ENCODE data around the gene ELP1.

The ELP1 gene

DNA sequence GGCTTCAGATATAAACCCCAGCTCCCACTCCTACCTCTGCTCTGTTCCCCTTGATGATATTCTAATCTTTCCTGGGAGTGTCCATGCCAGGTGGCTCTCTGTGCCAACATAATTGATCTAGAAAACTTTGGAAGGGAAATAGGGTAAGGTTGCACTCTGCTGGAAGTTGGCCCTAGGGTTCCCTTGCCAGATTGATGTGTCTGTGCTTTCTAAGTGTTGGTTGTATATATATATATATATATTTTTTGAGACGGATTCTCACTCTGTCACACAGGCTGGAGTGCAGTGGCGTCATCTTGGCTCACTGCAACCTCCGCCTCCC is 101.8 kb downstream of the ELP1 start:
- H3K4me3 ChIP-seq (ENCODE audit: low read depth, low read length): no peak overlapping the region
- H3K27me3 ChIP-seq (ENCODE audit: insufficient read depth, low read depth, severe bottlenecking): no peaks in the 10 kb centered on the region
- DNase-seq: no peak
- no peaks in the 10 kb centered on the region for H3K9me3 ChIP-seq (ENCODE audit: severe bottlenecking)
- no peak overlapping the region for H3K27ac ChIP-seq
- TF ChIP-seq, protein P1, sequence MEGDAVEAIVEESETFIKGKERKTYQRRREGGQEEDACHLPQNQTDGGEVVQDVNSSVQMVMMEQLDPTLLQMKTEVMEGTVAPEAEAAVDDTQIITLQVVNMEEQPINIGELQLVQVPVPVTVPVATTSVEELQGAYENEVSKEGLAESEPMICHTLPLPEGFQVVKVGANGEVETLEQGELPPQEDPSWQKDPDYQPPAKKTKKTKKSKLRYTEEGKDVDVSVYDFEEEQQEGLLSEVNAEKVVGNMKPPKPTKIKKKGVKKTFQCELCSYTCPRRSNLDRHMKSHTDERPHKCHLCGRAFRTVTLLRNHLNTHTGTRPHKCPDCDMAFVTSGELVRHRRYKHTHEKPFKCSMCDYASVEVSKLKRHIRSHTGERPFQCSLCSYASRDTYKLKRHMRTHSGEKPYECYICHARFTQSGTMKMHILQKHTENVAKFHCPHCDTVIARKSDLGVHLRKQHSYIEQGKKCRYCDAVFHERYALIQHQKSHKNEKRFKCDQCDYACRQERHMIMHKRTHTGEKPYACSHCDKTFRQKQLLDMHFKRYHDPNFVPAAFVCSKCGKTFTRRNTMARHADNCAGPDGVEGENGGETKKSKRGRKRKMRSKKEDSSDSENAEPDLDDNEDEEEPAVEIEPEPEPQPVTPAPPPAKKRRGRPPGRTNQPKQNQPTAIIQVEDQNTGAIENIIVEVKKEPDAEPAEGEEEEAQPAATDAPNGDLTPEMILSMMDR (IDR thresholded peaks at IDR 0.05; ENCODE audit: low read depth, low read length): no peak
- peaks cover 58% of the 10 kb centered on the region for H3K36me3 ChIP-seq

DNA sequence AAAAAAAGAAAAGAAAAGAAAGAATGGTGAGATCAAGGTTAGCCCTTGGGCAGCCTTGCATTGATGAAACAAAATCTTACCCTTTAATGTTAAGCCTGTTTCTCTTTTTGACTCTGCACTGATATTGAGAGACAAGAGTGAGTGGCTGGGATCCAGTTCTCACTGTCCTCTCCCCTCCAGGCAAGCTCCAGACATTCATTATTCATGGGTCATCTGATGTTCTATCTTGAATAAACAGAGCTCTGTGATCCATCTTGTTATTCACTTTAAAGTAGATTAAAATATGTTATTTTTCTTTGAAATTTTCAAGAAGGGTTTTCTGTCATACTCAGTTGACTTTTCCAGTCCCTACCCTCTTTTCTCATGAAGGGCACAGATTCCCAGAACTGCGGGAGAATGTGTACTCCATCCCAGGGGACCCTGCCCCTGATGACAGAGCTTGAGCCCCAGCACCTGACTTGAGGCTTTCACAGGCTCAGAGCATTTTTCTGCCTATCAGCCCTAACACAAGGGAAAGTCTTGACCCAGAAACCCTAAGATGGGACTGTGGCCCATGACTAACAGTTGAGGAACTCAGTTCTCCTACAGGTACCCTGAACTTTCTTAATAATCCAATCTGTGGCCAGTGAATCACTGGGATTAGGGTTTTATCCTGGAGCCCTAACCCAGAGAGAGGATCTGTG is 102.3 kb downstream of the ELP1 start:
- H3K4me3 ChIP-seq (ENCODE audit: low read depth, low read length): no peak overlapping the region
- DNase-seq: no peak
- no peak overlapping the region for H3K27ac ChIP-seq
- H3K9me3 ChIP-seq (ENCODE audit: severe bottlenecking): no peaks in the 10 kb centered on the region
- peaks cover 58% of the 10 kb centered on the region for H3K36me3 ChIP-seq
- no peaks in the 10 kb centered on the region for H3K27me3 ChIP-seq (ENCODE audit: insufficient read depth, low read depth, severe bottlenecking)
- TF ChIP-seq, protein P1 (IDR thresholded peaks at IDR 0.05; ENCODE audit: low read depth, low read length): no peak

DNA sequence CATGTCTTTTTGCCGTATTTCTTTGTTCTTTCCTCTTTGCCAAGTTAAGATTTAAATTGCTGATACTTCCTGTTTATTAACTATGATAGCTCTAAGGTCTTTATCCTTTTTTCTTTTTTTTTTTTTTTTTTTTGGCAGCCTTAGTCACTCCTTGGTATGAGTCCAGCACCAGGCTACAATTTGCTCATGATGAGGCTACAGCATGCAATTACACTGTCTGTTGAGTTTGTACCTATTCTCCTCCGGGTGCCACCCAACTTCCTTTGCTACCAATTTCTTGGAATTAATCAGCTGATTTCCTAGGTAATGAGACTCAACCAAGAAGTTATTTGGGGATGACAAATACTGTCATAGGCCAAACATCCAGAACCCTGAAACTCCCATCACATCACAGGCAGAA is 103.7 kb downstream of the ELP1 start:
- no peak for DNase-seq
- Histone ChIP-seq H3K36me3 (peaks cover 60% of the 10 kb centered on the region), H3K9me3 (ENCODE audit: severe bottlenecking) (peaks cover 3% of the 10 kb centered on the region), H3K27me3 (ENCODE audit: insufficient read depth, low read depth, severe bottlenecking) (no peaks in the 10 kb centered on the region), H3K4me3 (ENCODE audit: low read depth, low read length) (no peak overlapping the region), H3K27ac (no peak overlapping the region)
- TF ChIP-seq, protein P1 (IDR thresholded peaks at IDR 0.05; ENCODE audit: low read depth, low read length): no peak

DNA sequence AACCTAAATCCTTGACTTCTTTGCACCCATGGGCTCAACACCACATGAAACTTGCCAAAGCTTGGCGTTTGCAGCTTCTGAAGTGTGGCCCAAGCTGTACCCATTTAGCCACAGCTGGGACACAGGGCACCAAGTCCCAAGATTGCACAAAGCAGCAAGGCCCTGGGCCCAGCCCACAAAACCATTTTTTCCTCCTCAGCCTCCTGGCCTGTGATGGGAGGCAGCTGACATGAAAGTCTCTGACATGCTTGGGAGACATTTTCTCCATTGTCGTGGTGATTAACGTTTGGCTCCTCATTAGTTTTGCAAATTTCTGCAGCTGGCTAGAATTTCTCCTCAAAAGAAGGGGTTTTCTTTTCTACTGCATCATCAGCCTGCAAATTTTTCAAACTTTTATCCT is 110.1 kb downstream of the ELP1 start:
- Histone ChIP-seq H3K4me3 (ENCODE audit: low read depth, low read length) (no peak overlapping the region), H3K9me3 (ENCODE audit: severe bottlenecking) (peaks cover 13% of the 10 kb centered on the region), H3K36me3 (peaks cover 21% of the 10 kb centered on the region), H3K27ac (no peak overlapping the region), H3K27me3 (ENCODE audit: insufficient read depth, low read depth, severe bottlenecking) (no peaks in the 10 kb centered on the region)
- no peak for DNase-seq
- TF ChIP-seq, protein P1 (IDR thresholded peaks at IDR 0.05; ENCODE audit: low read depth, low read length): no peak

Data from WERI-Rb-1 (cell line).